ENCODE data around the gene PSPC1.

DNA sequence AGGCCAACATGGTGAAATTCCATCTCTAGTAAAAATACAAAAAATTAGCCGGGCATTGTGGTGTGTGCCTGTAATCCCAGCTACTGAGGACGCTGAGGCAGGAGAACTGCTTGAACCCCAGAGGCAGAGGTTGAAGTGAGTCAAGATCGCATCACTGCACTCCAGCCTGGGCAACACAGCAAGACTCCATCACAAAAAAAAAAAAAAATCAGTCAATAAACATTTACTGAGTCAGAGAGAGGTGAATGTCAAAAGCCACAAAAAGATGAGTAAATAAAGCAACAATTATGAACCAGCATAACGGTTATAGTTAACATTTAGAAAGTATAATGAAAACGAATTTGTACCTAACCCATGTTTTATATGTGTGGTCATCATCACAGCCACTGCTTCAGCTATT lies 23.1 kb downstream of the PSPC1 start:
- TF ChIP-seq, protein P1, sequence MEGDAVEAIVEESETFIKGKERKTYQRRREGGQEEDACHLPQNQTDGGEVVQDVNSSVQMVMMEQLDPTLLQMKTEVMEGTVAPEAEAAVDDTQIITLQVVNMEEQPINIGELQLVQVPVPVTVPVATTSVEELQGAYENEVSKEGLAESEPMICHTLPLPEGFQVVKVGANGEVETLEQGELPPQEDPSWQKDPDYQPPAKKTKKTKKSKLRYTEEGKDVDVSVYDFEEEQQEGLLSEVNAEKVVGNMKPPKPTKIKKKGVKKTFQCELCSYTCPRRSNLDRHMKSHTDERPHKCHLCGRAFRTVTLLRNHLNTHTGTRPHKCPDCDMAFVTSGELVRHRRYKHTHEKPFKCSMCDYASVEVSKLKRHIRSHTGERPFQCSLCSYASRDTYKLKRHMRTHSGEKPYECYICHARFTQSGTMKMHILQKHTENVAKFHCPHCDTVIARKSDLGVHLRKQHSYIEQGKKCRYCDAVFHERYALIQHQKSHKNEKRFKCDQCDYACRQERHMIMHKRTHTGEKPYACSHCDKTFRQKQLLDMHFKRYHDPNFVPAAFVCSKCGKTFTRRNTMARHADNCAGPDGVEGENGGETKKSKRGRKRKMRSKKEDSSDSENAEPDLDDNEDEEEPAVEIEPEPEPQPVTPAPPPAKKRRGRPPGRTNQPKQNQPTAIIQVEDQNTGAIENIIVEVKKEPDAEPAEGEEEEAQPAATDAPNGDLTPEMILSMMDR (IDR thresholded peaks at IDR 0.05): no peak
- TF ChIP-seq POLR2A (IDR thresholded peaks at IDR 0.05): no peak
